MV-4-11 (cell line): ENCODE data around the gene SMG7.
A peak's percentile ranks its signal among the peaks of the same experiment; 100 is the strongest.

Experiments used
- DNase-seq: peaks from one replicate; lab custom pipeline; 2025; lab: John Stamatoyannopoulos, UW

The SMG7 gene

GRCh38 chr1:183512450-183512849 is 40.2 kb downstream of the SMG7 start:
- DNase-seq = no peak

- no peak for DNase-seq
Observed at GRCh38 chr1:183514235-183514634, 41.9 kb downstream of the SMG7 start.

GRCh38 chr1:183515002-183515689 is 42.8 kb downstream of the SMG7 start:
- no peak for DNase-seq

- DNase-seq = no peak
Observed at GRCh38 chr1:183516725-183517124, 44.4 kb downstream of the SMG7 start.

GRCh38 chr1:183517401-183517800 is 45.1 kb downstream of the SMG7 start:
- DNase-seq = no peak

GRCh38 chr1:183520379-183520778 is 48.1 kb downstream of the SMG7 start:
- DNase-seq = no peak

GRCh38 chr1:183522104-183522503 is 49.8 kb downstream of the SMG7 start:
- no peak for DNase-seq

- DNase-seq = no peak
Observed at GRCh38 chr1:183528577-183528976, 56.3 kb downstream of the SMG7 start.

GRCh38 chr1:183533617-183534174 is 61.4 kb downstream of the SMG7 start:
- DNase-seq = no peak

GRCh38 chr1:183537405-183537804 is 65.1 kb downstream of the SMG7 start:
- no peak for DNase-seq

- peak; percentile 60 for DNase-seq
Observed at GRCh38 chr1:183543619-183544204, 71.4 kb downstream of the SMG7 start.

GRCh38 chr1:183544598-183545297 is 72.4 kb downstream of the SMG7 start:
- DNase-seq = no peak

- DNase-seq = no peak
Observed at GRCh38 chr1:183546427-183546826, 74.1 kb downstream of the SMG7 start.

- peak; percentile 30 for DNase-seq
Observed at GRCh38 chr1:183548116-183548515, 75.8 kb downstream of the SMG7 start.

GRCh38 chr1:183550915-183551314 is 78.6 kb downstream of the SMG7 start:
- DNase-seq = no peak

GRCh38 chr1:183551924-183552323 is 79.6 kb downstream of the SMG7 start:
- DNase-seq = no peak

- no peak for DNase-seq
Observed at GRCh38 chr1:183552441-183552840, 80.1 kb downstream of the SMG7 start.

GRCh38 chr1:183552891-183553290 is 80.6 kb downstream of the SMG7 start:
- DNase-seq = no peak

- no peak for DNase-seq
Observed at GRCh38 chr1:183553331-183553730, 81.0 kb downstream of the SMG7 start.

GRCh38 chr1:183553764-183554163 is 81.5 kb downstream of the SMG7 start:
- DNase-seq = no peak

GRCh38 chr1:183554577-183554976 is 82.3 kb downstream of the SMG7 start:
- DNase-seq = peak; percentile 23

- DNase-seq = no peak
Observed at GRCh38 chr1:183559061-183559460, 86.8 kb downstream of the SMG7 start.

GRCh38 chr1:183562701-183563100 is 90.4 kb downstream of the SMG7 start:
- no peak for DNase-seq
